OCI-LY3 (cell line): Measurements from ENCODE around the gene INSC.

Source experiments
- CTCF ChIP-seq: fragments of 200-600, 300-600 bp; sonication (generic); IDR thresholded peaks from 2 replicates; pipeline ENCODE4 v1.5.1; 2014; ENCODE audit warnings: antibody characterized with exemption, low read length, low read depth
- EZH2phosphoT487 ChIP-seq: fragments of 200-600 bp; shearing (Covaris generic); IDR thresholded peaks from 2 replicates; pipeline ENCODE4 v1.6.1; 2018; ENCODE audit warnings: antibody characterized with exemption, mixed run types, low read depth

GRCh38 chr11:15099267-15099666 lies 15.5 kb upstream of the INSC start:
- TF ChIP-seq CTCF (no peak), EZH2phosphoT487 (no peak)
